ENCODE results near the gene CHST6. TPM values are rescaled to one million over a fixed set of nuclear protein-coding genes. Genes with fewer than 3 reads are reported as not detected.

The CHST6 gene
- total and polyA plus RNA-seq, 9 of the 15 experiments (the other 6 are each of a cell fraction or from before 2014, with no cell fraction given), result 0.01 to 0.05 (median 0.02) TPM; not detected in 6

DNA sequence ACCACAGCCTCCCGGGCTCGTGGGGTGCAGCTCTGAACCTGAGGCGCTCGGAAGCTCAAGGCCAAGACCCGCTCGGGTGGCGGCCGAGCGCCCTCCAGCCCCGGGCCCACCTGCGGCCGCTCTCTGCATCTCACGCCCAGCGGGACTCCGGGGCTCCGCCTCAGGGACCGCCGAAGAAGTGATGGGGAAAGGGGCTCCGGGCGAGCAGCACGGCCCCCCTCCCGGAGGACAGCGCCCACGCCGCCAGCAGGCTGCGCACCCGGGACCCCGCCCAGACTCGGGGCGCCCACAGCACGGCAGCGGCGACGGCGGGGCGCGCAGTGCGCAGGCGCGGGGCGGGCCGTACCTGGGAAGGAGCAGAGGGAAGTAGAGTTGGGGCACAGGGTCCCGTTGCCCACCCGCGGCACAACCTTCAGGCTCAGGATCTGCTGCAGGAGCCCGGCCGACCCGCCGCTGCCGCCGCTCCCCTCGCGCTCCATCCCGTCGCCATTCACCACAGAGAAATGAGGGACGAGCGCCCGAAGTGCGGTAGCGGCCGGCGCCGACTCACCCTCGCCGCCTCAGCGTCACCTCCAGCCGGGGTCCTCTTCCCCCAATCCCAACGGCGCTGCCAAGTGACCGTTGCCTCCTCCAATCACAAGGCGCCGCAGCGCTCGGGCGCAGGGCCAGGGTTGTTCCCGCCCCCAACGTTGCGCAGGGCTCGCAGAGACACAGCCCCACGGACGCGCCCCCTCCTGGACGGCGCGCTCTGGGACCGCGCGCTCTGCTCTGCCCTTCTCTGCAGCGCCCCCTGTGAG is 30.9 kb downstream of the CHST6 start, which contains the start of gene TMEM170A (continued):
- TF ChIP-seq, protein P1, sequence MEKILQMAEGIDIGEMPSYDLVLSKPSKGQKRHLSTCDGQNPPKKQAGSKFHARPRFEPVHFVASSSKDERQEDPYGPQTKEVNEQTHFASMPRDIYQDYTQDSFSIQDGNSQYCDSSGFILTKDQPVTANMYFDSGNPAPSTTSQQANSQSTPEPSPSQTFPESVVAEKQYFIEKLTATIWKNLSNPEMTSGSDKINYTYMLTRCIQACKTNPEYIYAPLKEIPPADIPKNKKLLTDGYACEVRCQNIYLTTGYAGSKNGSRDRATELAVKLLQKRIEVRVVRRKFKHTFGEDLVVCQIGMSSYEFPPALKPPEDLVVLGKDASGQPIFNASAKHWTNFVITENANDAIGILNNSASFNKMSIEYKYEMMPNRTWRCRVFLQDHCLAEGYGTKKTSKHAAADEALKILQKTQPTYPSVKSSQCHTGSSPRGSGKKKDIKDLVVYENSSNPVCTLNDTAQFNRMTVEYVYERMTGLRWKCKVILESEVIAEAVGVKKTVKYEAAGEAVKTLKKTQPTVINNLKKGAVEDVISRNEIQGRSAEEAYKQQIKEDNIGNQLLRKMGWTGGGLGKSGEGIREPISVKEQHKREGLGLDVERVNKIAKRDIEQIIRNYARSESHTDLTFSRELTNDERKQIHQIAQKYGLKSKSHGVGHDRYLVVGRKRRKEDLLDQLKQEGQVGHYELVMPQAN (IDR thresholded peaks at IDR 0.05; ENCODE audit: borderline replicate concordance), result no peak
- TF ChIP-seq LARP7 (IDR thresholded peaks at IDR 0.05) (no peak), ZNF695 (CRISPR knock-in tag; IDR thresholded peaks at IDR 0.05) (no peak), KLF16 (IDR thresholded peaks at IDR 0.05) (peak; percentile 84), FIP1L1 (IDR thresholded peaks at IDR 0.05; ENCODE audit: low read depth, low read length, poor library complexity, severe bottlenecking) (peak; percentile 73), BCLAF1 (IDR thresholded peaks at IDR 0.05; ENCODE audit: borderline replicate concordance in 1 of 2, control insufficient read depth in 1 of 2, low read depth in 2 of 2, low read length in 1 of 2) (no peak), TCF3 (CRISPR knock-in tag; IDR thresholded peaks at IDR 0.05) (no peak), RBM34 (IDR thresholded peaks at IDR 0.05; ENCODE audit: borderline replicate concordance, insufficient read depth, low read length) (no peak), HDAC8 (tag; IDR thresholded peaks at IDR 0.05) (0 out of 2 replicates have a peak, but pooled peaks have one; percentile 41), ZNF311 (CRISPR knock-in tag; IDR thresholded peaks at IDR 0.05) (no peak), HMG20B (CRISPR knock-in tag; IDR thresholded peaks at IDR 0.05) (no peak), UBTF (IDR thresholded peaks at IDR 0.05; ENCODE audit: borderline replicate concordance in 1 of 2, low read depth in 2 of 2, low read length in 2 of 2) (0 out of 4 replicates have a peak, but pooled peaks of 1 of the 2 experiments have one; percentile 23), HDGF (IDR thresholded peaks at IDR 0.05) (no peak)
- TF ChIP-seq, protein P2, sequence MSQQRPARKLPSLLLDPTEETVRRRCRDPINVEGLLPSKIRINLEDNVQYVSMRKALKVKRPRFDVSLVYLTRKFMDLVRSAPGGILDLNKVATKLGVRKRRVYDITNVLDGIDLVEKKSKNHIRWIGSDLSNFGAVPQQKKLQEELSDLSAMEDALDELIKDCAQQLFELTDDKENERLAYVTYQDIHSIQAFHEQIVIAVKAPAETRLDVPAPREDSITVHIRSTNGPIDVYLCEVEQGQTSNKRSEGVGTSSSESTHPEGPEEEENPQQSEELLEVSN (IDR thresholded peaks at IDR 0.05; ENCODE audit: borderline replicate concordance in 1 of 2, extremely low read depth in 1 of 2, insufficient read depth in 1 of 2, insufficient read length in 1 of 2, low read depth in 1 of 2, low read length in 1 of 2, poor library complexity in 1 of 2, severe bottlenecking in 1 of 2), result peak in 1 of 2 experiments; percentile 65
- TF ChIP-seq, protein P3, sequence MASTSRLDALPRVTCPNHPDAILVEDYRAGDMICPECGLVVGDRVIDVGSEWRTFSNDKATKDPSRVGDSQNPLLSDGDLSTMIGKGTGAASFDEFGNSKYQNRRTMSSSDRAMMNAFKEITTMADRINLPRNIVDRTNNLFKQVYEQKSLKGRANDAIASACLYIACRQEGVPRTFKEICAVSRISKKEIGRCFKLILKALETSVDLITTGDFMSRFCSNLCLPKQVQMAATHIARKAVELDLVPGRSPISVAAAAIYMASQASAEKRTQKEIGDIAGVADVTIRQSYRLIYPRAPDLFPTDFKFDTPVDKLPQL (IDR thresholded peaks at IDR 0.05; ENCODE audit: extremely low read depth, insufficient read length), result no peak

Measured in K562 (cell line).